ENCODE results near the gene ZNRD2.

The ZNRD2 gene

GRCh38 chr11:65546217-65546958 is 23.9 kb upstream of the ZNRD2 start:
- Histone ChIP-seq H3K9me2 (replicated peaks; ENCODE audit: insufficient read depth, low read length) (no peaks in the 10 kb centered on the region), H3K79me2 (ENCODE audit: low read length) (peaks cover 3% of the 10 kb centered on the region; the same call in 1 of the 2 replicates), H3K4me2 (ENCODE audit: low read depth, low read length) (peak overlapping the region; percentile 80), H3K27me3 (replicated peaks; ENCODE audit: insufficient read depth, low read length) (no peaks in the 10 kb centered on the region), H3F3A (ENCODE audit: insufficient read depth, low read length) (peaks cover 23% of the 10 kb centered on the region), H3K4me1 (ENCODE audit: low read length) (peaks cover 26% of the 10 kb centered on the region), H3K9me3 (replicated peaks; ENCODE audit: insufficient read depth, low read length) (no peaks in the 10 kb centered on the region), H2AFZ (ENCODE audit: low read length) (peak overlapping the region; percentile 88), H4K20me1 (ENCODE audit: insufficient read depth, low read length) (no peaks in the 10 kb centered on the region), H3K36me3 (replicated peaks; ENCODE audit: insufficient read depth, low read length) (no peaks in the 10 kb centered on the region), H3K9ac (ENCODE audit: low read length) (peak overlapping the region; percentile 59), H3K4me3 (ENCODE audit: low read length) (peak overlapping the region; percentile 59), H3K27ac (ENCODE audit: low read length) (peak overlapping the region; percentile 74)
- DNase-seq: peak; percentile 96
- TF ChIP-seq EZH2 (optimal IDR thresholded peaks at IDR 0.05; ENCODE audit: low read depth, low read length) (no peak), EZH2phosphoT487 (IDR thresholded peaks at IDR 0.05; ENCODE audit: low read length) (no peak), CTCF (IDR thresholded peaks at IDR 0.05; ENCODE audit: low read length) (no peak)

GRCh38 chr11:65547446-65548125 is 22.7 kb upstream of the ZNRD2 start:
- peak overlapping the region; percentile 80; the same call in 1 of the 2 replicates for H3K4me2 ChIP-seq (ENCODE audit: low read depth, low read length)
- H3K4me1 ChIP-seq (ENCODE audit: low read length): peaks cover 30% of the 10 kb centered on the region
- H3K9me3 ChIP-seq (replicated peaks; ENCODE audit: insufficient read depth, low read length): no peaks in the 10 kb centered on the region
- no peaks in the 10 kb centered on the region for H3K36me3 ChIP-seq (replicated peaks; ENCODE audit: insufficient read depth, low read length)
- no peak overlapping the region for H3K9ac ChIP-seq (ENCODE audit: low read length)
- no peak for TF ChIP-seq EZH2phosphoT487 (IDR thresholded peaks at IDR 0.05; ENCODE audit: low read length)
- TF ChIP-seq EZH2 (optimal IDR thresholded peaks at IDR 0.05; ENCODE audit: low read depth, low read length): no peak
- no peak for TF ChIP-seq CTCF (IDR thresholded peaks at IDR 0.05; ENCODE audit: low read length)
- no peaks in the 10 kb centered on the region for H4K20me1 ChIP-seq (ENCODE audit: insufficient read depth, low read length)
- no peak overlapping the region for H2AFZ ChIP-seq (ENCODE audit: low read length)
- H3K9me2 ChIP-seq (replicated peaks; ENCODE audit: insufficient read depth, low read length): no peaks in the 10 kb centered on the region
- peaks cover 22% of the 10 kb centered on the region for H3F3A ChIP-seq (ENCODE audit: insufficient read depth, low read length)
- H3K27ac ChIP-seq (ENCODE audit: low read length): no peak overlapping the region
- DNase-seq: no peak
- no peak overlapping the region for H3K4me3 ChIP-seq (ENCODE audit: low read length)
- peaks cover 3% of the 10 kb centered on the region; the same call in 1 of the 2 replicates for H3K79me2 ChIP-seq (ENCODE audit: low read length)
- H3K27me3 ChIP-seq (replicated peaks; ENCODE audit: insufficient read depth, low read length): no peaks in the 10 kb centered on the region

- H3K36me3 ChIP-seq (replicated peaks; ENCODE audit: insufficient read depth, low read length): no peaks in the 10 kb centered on the region
- no peak overlapping the region for H3K4me2 ChIP-seq (ENCODE audit: low read depth, low read length)
Measured at GRCh38 chr11:65548395-65548794, 21.9 kb upstream of the ZNRD2 start.

More at GRCh38 chr11:65548395-65548794, 21.9 kb upstream of the ZNRD2 start:
- no peak for DNase-seq
- H3K9ac ChIP-seq (ENCODE audit: low read length): no peak overlapping the region
- no peak overlapping the region for H3K4me3 ChIP-seq (ENCODE audit: low read length)
- H3K27ac ChIP-seq (ENCODE audit: low read length): no peak overlapping the region
- no peak overlapping the region for H2AFZ ChIP-seq (ENCODE audit: low read length)
- no peaks in the 10 kb centered on the region for H4K20me1 ChIP-seq (ENCODE audit: insufficient read depth, low read length)
- peaks cover 28% of the 10 kb centered on the region for H3F3A ChIP-seq (ENCODE audit: insufficient read depth, low read length)
- peaks cover 36% of the 10 kb centered on the region for H3K4me1 ChIP-seq (ENCODE audit: low read length)
- TF ChIP-seq CTCF (IDR thresholded peaks at IDR 0.05; ENCODE audit: low read length): no peak
- no peak for TF ChIP-seq EZH2 (optimal IDR thresholded peaks at IDR 0.05; ENCODE audit: low read depth, low read length)
- TF ChIP-seq EZH2phosphoT487 (IDR thresholded peaks at IDR 0.05; ENCODE audit: low read length): no peak
- peaks cover 3% of the 10 kb centered on the region; the same call in 1 of the 2 replicates for H3K79me2 ChIP-seq (ENCODE audit: low read length)
- no peaks in the 10 kb centered on the region for H3K27me3 ChIP-seq (replicated peaks; ENCODE audit: insufficient read depth, low read length)
- no peaks in the 10 kb centered on the region for H3K9me2 ChIP-seq (replicated peaks; ENCODE audit: insufficient read depth, low read length)
- H3K9me3 ChIP-seq (replicated peaks; ENCODE audit: insufficient read depth, low read length): no peaks in the 10 kb centered on the region
